GM21825 (cell line): ENCODE data around the gene CBFB.

Experiments used
- ATAC-seq: cut with Tn5 transposase; IDR thresholded peaks from one replicate; pipeline ENCODE4 v1.9.1; 2021; ENCODE audit warnings: mild to moderate bottlenecking, moderate library complexity; ENCODE audit not compliant: unreplicated experiment

The CBFB gene

GRCh38 chr16:67016143-67016542, 12.8 kb upstream of the CBFB start:
- no peak for ATAC-seq

DNA sequence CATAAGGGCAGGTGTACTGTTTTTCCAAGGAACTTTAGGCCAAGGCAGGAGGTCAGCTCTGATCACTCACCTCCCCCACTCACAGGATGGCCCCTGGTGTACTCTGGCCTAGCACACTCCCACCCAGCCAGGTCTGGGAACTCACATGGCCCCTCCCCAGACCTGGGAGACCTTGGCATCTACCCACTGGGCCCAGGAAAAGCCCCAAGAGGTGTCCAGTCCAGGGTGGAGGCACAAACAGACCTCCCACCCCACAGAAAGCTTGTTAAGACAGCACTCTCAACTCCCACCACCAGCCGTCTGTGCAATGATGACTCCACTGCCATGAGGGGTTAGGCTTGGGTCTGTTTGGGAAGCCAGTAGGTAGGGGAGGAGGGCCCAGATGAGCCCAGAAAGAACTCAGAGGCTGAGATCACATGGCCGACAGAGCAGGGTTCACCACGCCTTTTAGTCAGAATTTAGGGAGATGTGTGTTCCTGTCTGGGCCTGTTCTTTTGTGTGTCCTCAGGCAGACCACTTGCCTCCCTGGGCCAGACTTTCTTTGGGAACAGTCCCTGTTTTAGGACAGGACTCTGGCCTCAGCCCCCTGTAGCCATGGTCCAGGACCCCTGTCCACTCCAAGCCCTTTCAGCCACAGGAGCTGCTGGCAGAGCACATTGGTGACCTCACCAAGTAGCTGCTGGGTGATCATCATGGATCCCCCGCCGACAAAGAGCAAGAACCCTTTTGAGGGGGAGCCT, 12.1 kb upstream of the CBFB start:
- no peak for ATAC-seq

GRCh38 chr16:67017421-67017750, 11.6 kb upstream of the CBFB start:
- ATAC-seq, result no peak

GRCh38 chr16:67017810-67018488, 11.0 kb upstream of the CBFB start:
- peak; percentile 65 for ATAC-seq

DNA sequence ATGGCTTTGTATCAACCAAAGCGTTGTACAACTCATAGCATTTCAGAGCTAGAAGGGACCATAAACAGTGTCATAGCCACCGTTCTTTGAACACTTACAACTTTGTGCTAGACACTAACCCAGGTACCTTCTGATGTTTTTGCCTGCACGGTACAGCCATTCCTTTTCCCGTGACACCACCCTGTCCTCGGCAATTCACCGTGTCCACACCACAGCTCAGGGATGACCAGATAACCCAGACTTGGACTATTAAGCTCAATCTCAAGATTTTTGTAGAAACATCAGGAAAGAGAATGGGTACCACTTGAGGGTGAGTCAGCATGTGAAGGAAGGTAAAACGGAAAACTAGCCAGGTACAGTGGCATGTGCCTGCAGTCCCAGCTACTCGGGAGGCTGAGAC, 9.8 kb upstream of the CBFB start:
- ATAC-seq, result no peak

DNA sequence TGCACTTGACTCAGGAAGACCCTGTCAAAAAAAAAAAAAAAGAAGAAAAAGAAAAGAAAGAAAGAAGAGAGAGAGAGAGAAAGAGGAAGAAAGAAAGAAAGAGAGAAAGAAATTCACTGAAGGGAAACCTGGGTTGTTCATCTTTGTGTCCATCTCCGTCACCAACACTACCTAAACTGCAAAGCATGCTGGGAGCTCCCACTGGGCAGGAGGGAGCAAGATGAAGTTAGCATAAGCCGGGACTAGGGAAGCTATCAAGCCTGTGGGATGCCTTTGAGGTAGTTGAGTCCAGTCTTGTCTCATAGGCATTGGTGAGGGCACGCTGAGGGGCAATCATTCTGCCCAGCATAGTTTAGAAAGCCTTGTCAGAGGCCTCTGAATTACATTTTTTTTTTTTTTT, 7.6 kb upstream of the CBFB start:
- no peak for ATAC-seq

- ATAC-seq, result no peak
These were observed 6.3 kb upstream of the CBFB start for GRCh38 chr16:67022531-67023214.

DNA sequence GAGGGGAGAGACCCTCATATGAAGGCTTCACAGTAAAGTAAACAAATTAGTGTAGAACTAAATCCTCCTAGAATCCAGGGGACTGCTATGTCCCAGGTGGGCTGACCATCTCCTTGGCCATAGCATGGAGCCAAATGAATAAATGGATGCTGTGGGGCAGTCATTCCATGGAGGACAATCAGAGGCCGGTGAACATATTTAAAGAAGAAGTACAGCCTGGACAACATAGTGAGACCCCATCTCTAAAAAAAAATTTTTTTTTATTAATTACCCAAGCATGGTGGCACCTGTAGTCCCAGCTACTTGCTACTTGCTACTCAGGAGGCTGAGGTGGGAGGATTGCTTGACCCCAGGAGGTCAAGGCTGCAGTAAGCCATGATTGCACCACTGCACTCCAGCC, 5.3 kb upstream of the CBFB start:
- no peak for ATAC-seq

GRCh38 chr16:67024384-67025209, 4.4 kb upstream of the CBFB start:
- no peak for ATAC-seq

DNA sequence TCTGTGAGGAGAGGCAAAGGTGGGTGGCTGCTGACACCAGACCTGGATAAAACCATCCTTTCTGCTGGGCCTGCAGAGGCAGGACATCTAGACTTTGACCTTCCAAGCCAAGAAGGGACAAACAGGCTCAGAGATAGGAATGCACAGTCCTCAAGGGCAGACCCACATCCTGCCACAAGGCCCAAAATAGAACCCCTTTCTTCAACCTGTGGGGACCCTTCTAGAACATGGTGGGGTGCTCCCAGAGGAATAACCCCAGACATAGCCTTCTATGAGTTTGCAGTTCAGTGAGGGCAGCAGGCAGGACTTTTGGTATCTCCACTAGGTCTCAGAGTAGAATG, 3.8 kb upstream of the CBFB start:
- ATAC-seq, result no peak

DNA sequence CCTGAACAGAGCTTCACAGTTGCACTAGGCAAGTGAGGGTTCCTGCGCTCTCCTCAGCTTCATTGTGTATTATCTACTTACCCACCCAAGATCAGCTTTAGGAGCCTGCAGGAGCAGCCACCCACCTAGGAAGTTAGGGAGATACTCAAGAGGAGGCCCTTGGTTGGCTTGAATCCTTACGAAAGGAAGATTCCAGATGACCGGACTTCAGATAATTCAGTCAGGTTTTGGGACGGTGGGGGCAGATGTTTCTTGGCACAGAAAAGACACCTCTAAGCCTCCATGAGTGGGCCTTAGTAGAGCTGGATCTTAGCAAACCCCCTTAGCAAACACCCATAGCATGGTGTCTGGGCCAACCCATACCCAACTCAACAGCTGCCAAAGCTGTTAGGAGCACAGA, 2.4 kb upstream of the CBFB start:
- no peak for ATAC-seq

DNA sequence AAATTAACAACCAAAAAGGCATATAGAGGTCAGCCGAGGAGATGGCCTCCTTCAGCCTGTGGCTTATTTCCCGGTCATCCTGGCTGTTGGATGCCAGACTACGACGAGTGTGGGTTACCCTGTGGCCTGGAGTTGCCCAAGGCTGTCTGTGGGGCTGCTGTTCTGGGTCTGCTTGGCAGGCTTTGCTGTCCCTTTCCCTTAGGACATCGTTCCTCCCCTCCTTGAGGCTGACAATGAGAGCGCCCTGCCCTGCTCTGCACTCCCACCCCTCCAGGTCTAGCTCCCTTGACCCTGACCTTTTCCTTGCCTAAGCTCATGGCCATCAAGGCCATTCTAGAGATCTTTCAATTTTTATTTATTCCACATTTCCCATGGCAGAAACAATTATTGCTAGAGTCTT, 1.9 kb upstream of the CBFB start:
- ATAC-seq, result no peak

- ATAC-seq, result no peak
These were observed 718 bp upstream of the CBFB start for GRCh38 chr16:67028167-67028695.

GRCh38 chr16:67029254-67030096, 526 bp downstream of the CBFB start:
- ATAC-seq, result peak; percentile 33

- ATAC-seq, result no peak
These were observed 1.4 kb downstream of the CBFB start for GRCh38 chr16:67030221-67030962.

- no peak for ATAC-seq
These were observed 5.5 kb downstream of the CBFB start for GRCh38 chr16:67034487-67034886.

GRCh38 chr16:67035364-67035763, 6.4 kb downstream of the CBFB start:
- ATAC-seq, result no peak

GRCh38 chr16:67036323-67036741, 7.4 kb downstream of the CBFB start:
- no peak for ATAC-seq

DNA sequence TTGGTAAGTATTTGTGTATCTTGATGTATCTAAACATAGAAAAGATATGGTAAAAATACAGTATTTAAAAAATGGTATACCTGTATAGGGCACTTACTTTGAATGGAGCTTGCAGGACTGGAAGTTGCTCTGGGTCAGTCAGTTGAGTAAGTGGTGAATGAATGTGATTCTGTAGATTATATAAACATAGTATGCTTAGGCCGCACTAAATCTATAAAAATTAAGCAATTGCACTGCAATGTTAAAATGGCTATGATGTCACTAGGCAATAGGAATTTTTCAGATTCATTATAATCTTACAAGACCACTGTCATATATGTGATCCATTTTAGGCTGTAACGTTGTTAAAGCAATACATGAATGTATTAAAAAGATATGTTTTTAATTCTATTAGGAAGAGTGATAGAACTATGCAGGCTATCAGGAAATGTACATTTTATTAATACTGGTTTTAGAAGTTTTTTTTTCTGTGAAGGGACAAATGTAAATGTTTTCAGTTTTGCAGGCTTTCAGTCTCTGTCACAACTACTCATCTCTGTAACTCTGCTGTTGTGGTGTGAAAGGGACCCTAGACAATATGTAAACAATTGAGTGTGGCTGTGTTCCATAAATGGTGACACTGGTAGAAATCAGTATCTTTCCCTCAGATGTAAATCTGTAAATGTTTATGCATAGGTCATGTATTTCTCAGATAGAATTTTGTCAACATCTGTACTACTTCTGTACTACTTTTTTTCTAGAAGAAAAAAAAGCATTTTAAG, 10.5 kb downstream of the CBFB start:
- ATAC-seq, result no peak
